HEK293 (cell line): ENCODE data around the gene SULT1A4.
"Not testable (repeated sequence)": the region's sequence is repeated elsewhere in the genome, so short reads cannot be mapped to it uniquely, and the experiment has no call there.

Experiments used
- ATF2 ChIP-seq: fragments of 450-650 bp; formaldehyde crosslinking; IDR thresholded peaks from 2 replicates; pipeline ENCODE4 v1.5.1; 2016; ENCODE audit warnings: missing biosample characterization, missing genetic modification characterization, low read depth
- CTCF ChIP-seq: fragments of 450-650 bp; formaldehyde crosslinking; IDR thresholded peaks from 2 replicates; pipeline ENCODE4 v1.5.1; 2016; ENCODE audit warnings: missing biosample characterization, missing genetic modification characterization
- GLIS2 ChIP-seq: fragments of 450-650 bp; formaldehyde crosslinking; IDR thresholded peaks from 2 replicates; pipeline ENCODE4 v1.5.1; 2016; ENCODE audit warnings: missing biosample characterization, missing genetic modification characterization
- REST ChIP-seq: fragments of 450-650 bp; formaldehyde crosslinking; IDR thresholded peaks from 2 replicates; pipeline ENCODE4 v1.5.1; 2016; ENCODE audit warnings: missing biosample characterization, missing genetic modification characterization
- YY1 ChIP-seq: fragments of 450-650 bp; formaldehyde crosslinking; IDR thresholded peaks from 2 replicates; pipeline ENCODE4 v1.5.1; 2018; ENCODE audit warnings: missing biosample characterization, missing genetic modification characterization
- ZBTB49 ChIP-seq: fragments of 450-650 bp; formaldehyde crosslinking; IDR thresholded peaks from 2 replicates; pipeline ENCODE4 v1.5.1; 2016; ENCODE audit warnings: missing biosample characterization, missing genetic modification characterization, low read depth
- ZNF133 ChIP-seq: fragments of 450-650 bp; formaldehyde crosslinking; IDR thresholded peaks from 2 replicates; pipeline ENCODE4 v1.5.1; 2016; ENCODE audit warnings: missing biosample characterization, missing genetic modification characterization
- ZNF24 ChIP-seq: fragments of 450-650 bp; formaldehyde crosslinking; IDR thresholded peaks from 2 replicates; pipeline ENCODE4 v1.5.1; 2016; ENCODE audit warnings: missing biosample characterization, missing genetic modification characterization
- ZNF266 ChIP-seq: fragments of 450-650 bp; formaldehyde crosslinking; IDR thresholded peaks from 2 replicates; pipeline ENCODE4 v1.5.1; 2016; ENCODE audit warnings: missing biosample characterization, missing genetic modification characterization, low read depth
- ZNF274 ChIP-seq, 2 experiments: fragments of 200-500 bp in 1 of 2; fragments of 450-650 bp in 1 of 2; sonication (Bioruptor generic) in 1 of 2; formaldehyde crosslinking in 1 of 2; IDR thresholded peaks; 2 replicates each; pipeline versions ENCODE4 v1.5.1 to v1.6.1; 2014 to 2016; ENCODE audit warnings: borderline replicate concordance in 1 of 2, inconsistent platforms in 1 of 2, low read length in 1 of 2, missing biosample characterization in 1 of 2, missing genetic modification characterization in 1 of 2

GRCh38 chr16:29467654-29468366 is 8.1 kb downstream of the SULT1A4 start:
- not testable (repeated sequence) for TF ChIP-seq YY1; CTCF (tag by site-specific recombination); ATF2; GLIS2; ZNF24 (tag by site-specific recombination); ZNF266; ZBTB49 (tag by site-specific recombination); ZNF274 (IDR thresholded peaks at IDR 0.05; ENCODE audit: low read length); ZNF274 (tag by site-specific recombination; IDR thresholded peaks at IDR 0.05; ENCODE audit: borderline replicate concordance); ZNF133 (tag by site-specific recombination); REST (tag by site-specific recombination)
